ENCODE measurements around the gene FRMD1. TPM values are rescaled to one million over a fixed set of nuclear protein-coding genes. Genes with fewer than 3 reads are reported as not detected.

Gene FRMD1
- polyA plus RNA-seq, 1 experiment, result not detected

GRCh38 chr6:168013250-168013915 lies 65.6 kb downstream of the FRMD1 start:
- no peak overlapping the region for H3K4me3 ChIP-seq (ENCODE audit: low read depth, low read length)
- ChIA-PET CTCF (interaction anchor here (0.9 kb wide), 1 partner anchor 11 kb away, joined by 3 read pairs; no protein-coding TSS in a partner anchor), POLR2A (no interaction called here)
- no peak for TF ChIP-seq CTCF (IDR thresholded peaks at IDR 0.05; ENCODE audit: insufficient read depth, low read depth, low read length)
- peaks cover 18% of the 10 kb centered on the region for H3K27me3 ChIP-seq (ENCODE audit: control insufficient read depth, insufficient read depth, low read length)
- H3K36me3 ChIP-seq (ENCODE audit: control insufficient read depth, insufficient read depth, low read length), result no peaks in the 10 kb centered on the region
- no peak for DNase-seq (ENCODE audit: low read depth)

GRCh38 chr6:168012431-168013249 lies 66.4 kb downstream of the FRMD1 start:
- H3K36me3 ChIP-seq (ENCODE audit: control insufficient read depth, insufficient read depth, low read length), result no peaks in the 10 kb centered on the region
- TF ChIP-seq CTCF (IDR thresholded peaks at IDR 0.05; ENCODE audit: insufficient read depth, low read depth, low read length), result no peak
- ChIA-PET POLR2A (no interaction called here), CTCF (no interaction called here)
- DNase-seq (ENCODE audit: low read depth), result no peak
- H3K27me3 ChIP-seq (ENCODE audit: control insufficient read depth, insufficient read depth, low read length), result peaks cover 12% of the 10 kb centered on the region
- no peak overlapping the region for H3K4me3 ChIP-seq (ENCODE audit: low read depth, low read length)

- Histone ChIP-seq H3K36me3 (ENCODE audit: control insufficient read depth, insufficient read depth, low read length) (no peaks in the 10 kb centered on the region), H3K27me3 (ENCODE audit: control insufficient read depth, insufficient read depth, low read length) (peaks cover 5% of the 10 kb centered on the region), H3K4me3 (ENCODE audit: low read depth, low read length) (no peak overlapping the region)
- DNase-seq (ENCODE audit: low read depth), result no peak
- TF ChIP-seq CTCF (IDR thresholded peaks at IDR 0.05; ENCODE audit: insufficient read depth, low read depth, low read length), result no peak
- ChIA-PET CTCF (no interaction called here), POLR2A (no interaction called here)
Measured at GRCh38 chr6:168011291-168011690, 67.7 kb downstream of the FRMD1 start.

- ChIA-PET CTCF (no interaction called here), POLR2A (no interaction called here)
- no peak for DNase-seq (ENCODE audit: low read depth)
- Histone ChIP-seq H3K4me3 (ENCODE audit: low read depth, low read length) (no peak overlapping the region), H3K27me3 (ENCODE audit: control insufficient read depth, insufficient read depth, low read length) (peaks cover 9% of the 10 kb centered on the region), H3K36me3 (ENCODE audit: control insufficient read depth, insufficient read depth, low read length) (no peaks in the 10 kb centered on the region)
- no peak for TF ChIP-seq CTCF (IDR thresholded peaks at IDR 0.05; ENCODE audit: insufficient read depth, low read depth, low read length)
Measured at GRCh38 chr6:168009331-168009730, 69.7 kb downstream of the FRMD1 start.

- POLR2A ChIA-PET, result no interaction called here
- TF ChIP-seq CTCF (IDR thresholded peaks at IDR 0.05; ENCODE audit: insufficient read depth, low read depth, low read length), result no peak
- CTCF ChIA-PET, result interaction anchor here (0.9 kb wide), 1 partner anchor 13 kb away, joined by 4 read pairs; no protein-coding TSS in a partner anchor
- Histone ChIP-seq H3K27me3 (ENCODE audit: control insufficient read depth, insufficient read depth, low read length) (peaks cover 13% of the 10 kb centered on the region), H3K36me3 (ENCODE audit: control insufficient read depth, insufficient read depth, low read length) (no peaks in the 10 kb centered on the region), H3K4me3 (ENCODE audit: low read depth, low read length) (no peak overlapping the region)
- DNase-seq (ENCODE audit: low read depth), result peak; percentile 93
Measured at GRCh38 chr6:168007592-168008338, 71.2 kb downstream of the FRMD1 start.

All from BJ (cell line).